Fibroblast of upper back skin (primary cell): ENCODE results near the gene STPG3.

Experiments used
- DNase-seq: peaks from one replicate; pipeline ENCODE4 v3.0.0-alpha.2; 2013

Gene STPG3

DNA sequence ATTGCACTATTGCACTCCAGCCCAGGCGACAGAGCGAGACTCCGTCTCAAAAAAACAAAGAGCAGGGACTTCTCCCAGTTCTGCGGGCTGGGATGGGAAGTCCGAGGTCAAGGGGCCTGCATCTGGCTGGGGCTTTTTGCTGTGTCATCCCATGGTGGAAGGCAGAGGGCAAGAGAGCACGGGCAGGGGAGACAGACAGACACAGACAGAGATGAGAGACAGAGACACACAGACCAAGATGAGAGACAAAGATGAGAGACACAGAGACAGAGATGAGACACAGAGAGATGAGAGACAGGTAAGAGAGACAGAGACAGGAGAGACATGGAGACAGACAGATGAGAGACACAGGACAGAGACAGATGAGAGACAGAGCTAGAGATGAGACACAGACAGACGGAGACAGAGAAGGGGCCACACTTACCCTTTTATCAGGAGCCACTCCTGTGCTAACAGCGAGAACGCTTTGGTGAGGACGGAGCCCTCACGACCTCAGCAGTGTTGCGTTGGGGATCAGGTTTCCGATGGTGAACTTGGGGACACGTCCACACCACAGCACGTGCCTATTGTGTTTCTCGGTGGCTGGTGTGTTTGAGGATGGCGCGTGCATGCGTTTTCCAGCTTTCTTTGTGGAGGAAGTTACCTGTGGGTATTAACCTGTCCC lies 17.6 kb downstream of the STPG3 start:
- DNase-seq, result no peak

- no peak for DNase-seq
Observed at GRCh38 chr9:137269231-137269772, 18.2 kb downstream of the STPG3 start.

DNA sequence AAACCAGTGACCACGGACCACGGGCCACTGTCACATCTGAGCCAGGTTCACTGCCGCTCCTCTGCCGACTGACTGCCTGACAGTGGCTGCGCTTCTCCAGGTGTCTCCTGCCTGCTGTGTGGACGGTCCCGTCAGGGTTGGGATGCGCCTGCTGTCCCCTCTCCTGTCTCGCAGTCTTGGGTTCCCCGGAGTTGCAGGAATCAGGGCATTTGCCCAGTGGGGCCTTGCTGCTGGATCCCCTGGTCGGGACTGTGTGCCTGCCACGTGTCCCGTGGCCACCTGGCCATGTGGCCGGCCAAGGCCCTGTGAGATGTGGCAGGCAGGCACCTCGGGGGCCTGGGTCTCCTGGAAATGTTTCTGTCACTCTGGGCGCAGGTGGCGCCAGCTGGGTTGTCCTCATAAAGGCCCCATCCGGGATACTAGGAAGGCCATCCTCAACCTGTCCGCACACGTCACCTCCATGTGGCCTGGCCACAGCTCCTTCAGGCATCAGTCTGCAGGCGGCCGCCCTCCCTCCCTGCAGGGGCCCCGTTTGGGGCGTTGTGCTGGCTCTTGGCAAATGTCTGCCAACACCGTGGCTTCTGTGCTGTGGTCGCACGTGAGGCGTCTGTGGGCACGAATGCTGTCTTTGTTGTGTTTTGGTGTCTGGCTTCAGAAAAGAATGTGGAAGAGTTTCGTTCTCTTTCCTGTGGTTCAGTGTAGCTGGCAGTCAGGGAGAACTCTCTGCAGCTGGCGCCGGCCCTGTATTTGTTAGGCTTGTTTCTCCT lies 20.0 kb downstream of the STPG3 start:
- no peak for DNase-seq

DNA sequence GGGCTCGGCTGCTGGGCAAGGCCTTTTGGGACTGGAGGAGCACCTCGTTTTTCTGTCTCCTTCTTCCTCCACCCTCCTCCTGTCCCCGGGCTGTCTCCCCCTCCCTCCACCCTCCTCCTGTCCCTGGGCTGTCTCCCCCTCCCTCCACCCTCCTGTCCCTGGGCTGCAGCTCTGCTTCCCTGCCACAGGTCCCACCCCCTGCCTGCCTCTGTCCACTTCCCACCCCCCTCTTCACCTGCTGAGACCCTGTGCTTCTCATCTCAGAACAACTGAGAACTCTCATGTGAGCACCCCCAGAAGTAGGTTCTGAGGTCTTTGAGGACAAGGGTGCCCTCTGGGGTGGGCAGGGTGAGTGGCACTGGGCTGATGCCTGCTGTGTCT lies 20.6 kb downstream of the STPG3 start:
- DNase-seq, result no peak

GRCh38 chr9:137272241-137273094 lies 21.4 kb downstream of the STPG3 start:
- no peak for DNase-seq

- no peak for DNase-seq
Observed at GRCh38 chr9:137273095-137273490, 22.0 kb downstream of the STPG3 start.

DNA sequence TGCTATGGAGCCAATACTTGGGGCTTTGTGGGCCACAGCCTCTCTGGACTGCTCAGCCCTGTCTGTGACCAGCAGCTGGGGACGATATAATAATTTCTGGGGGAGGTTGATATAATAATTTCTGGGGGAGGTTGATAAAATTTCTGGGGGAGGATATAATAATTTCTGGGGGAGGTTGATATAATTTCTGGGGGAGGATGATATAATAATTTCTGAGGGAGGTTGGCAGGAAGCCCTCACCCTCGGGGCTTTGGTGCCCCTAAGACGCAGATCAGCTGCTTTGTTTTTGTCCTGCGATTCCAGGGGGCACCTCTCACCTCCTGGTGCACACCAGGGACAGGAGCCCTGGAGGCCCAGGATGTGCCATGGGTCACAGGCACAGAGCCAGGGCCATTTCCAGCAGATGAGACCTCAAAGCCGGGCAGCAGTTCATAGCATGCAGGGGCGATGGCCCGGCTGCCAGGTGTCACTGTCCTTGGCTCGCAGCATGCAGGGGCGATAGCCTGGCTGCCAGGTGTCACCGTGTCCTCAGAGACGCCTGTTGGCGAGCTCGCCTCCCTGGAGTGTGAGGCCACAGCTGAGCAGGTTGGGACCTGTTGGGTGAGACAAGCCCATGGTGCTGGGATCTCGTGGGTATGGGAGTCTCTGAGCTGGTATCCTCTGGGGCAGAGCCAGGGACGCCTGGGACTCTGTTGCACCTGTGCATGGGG lies 22.7 kb downstream of the STPG3 start:
- DNase-seq, result no peak

DNA sequence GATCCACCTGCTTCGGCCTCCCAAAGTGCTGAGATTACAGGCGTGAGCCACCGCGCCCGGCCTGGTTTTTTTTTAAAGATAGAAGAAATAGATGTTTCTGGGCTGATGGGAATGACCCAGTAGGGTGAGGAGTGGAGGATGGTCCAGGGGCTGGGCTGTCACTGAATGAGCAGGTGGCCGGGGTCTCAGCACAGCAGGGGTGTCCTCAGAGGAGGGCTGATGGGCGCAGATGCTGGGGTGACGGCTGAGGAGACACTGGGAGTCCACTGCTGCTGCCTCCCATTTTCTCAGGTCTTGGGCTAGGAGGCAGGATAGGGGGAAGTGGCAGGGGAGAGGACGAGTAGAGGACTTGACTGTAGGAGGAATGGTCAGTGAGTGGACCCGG lies 24.1 kb downstream of the STPG3 start:
- no peak for DNase-seq

- DNase-seq, result no peak
Observed at GRCh38 chr9:137275588-137276472, 24.7 kb downstream of the STPG3 start.

- peak; percentile 65 for DNase-seq
Observed at GRCh38 chr9:137276473-137277328, 25.6 kb downstream of the STPG3 start.

DNA sequence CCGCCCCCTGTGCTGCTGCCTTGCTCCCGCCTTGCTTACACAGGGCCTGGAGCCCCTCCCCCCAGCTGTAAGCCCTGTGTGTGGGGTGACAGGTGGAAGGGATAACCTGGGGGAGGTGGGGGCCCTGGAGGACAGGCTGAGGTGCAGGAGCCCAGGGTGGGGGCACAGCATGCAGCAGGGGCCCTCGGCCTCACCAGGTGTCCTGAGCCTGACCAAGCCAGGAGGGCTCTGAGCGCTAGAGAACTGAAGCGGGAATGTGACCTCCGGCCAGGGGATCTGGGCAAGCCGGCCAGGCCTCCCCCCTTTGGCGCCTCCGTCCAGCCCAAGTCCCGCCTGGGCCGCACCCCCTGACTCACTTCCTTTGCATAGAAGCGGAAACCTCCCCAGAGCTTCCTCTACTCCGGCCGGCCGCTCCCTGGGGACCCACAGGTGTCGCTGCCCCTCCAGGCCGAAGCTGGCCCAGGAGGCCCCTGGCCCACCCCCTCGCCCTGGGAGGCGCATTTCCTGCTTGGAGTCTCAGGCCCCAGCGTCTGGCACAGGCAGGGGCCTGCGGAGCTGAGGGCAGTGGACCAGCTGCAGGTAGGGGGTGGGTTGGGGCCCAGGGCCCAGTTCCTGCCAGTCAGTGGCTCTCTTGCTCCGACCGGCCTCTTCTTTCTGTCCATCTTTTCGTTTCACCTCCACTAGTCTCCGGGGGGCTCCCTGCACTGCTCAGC lies 26.4 kb downstream of the STPG3 start, which contains the start of gene TOR4A:
TSS of gene TOR4A (plus strand) at position 398 of the 713 bp plus-strand sequence. CDS start 964 bp downstream, outside the sequence.
- peak; percentile 65 for DNase-seq

DNA sequence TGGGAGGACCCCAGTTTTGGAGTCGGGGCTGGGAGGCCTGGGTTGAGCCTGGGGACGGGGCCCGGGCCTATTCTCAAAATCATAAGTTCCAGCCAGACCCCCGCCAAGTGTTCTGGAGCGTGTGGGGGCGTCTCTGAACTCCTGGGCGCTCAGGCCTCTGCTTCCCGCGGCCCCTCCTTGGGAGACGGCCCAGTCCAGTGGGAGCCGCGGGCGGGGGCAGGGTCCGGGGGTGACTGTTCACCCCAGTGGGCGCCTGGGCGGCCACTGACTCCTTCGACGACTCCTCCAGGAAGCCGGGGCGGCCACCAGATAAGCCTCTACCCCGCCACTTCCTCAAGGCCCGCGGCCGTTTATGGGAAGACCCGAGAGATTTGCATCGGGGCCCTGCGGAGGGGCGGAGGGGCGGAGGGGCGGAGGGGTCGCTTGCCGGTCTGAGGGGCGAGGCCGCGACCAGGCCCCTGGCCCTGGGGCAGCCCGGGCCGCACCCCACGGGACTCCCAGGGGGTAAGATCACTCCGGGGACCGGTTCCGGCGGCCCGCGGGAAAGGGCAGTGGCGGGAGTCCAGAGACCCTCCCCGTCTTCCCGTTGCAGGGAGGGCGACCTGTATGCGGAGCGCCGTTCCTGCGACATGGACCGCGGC lies 27.1 kb downstream of the STPG3 start:
- no peak for DNase-seq

GRCh38 chr9:137278721-137279711 lies 27.9 kb downstream of the STPG3 start:
- DNase-seq, result no peak

DNA sequence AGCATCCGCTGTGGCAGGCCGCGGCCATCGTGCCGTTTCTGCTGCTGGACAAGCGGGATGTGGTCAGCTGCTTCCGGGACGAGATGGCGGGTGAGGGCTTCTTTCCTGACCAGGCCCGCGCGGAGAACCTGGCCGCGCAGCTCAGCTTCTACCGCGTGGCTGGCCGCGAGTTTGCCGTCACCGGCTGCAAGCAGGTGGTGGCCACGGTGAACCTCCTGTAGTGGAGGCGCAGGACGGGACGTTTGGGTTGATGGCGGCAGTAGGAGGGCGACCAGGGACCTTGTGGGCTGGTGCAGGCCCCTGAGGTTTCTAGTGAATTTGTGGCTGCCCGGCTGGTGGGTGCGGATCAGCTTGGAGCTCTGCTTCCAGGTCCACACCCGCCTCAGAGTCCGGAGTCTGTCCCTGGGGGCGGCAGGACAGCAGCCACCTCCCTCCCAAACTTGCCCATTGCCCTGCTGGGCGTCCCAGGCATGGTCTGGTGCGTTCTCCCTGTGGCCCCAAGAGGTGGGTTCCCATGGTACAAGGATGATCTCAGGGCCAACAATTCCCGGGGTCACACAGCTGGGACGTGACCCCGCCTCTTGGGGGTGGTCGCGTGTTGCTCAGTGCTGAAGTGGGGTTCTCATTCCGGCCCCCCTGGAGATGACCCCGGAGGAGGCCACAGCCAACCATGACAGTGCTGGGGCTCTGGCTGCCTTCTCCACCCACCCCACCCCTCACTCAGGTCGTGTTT lies 28.8 kb downstream of the STPG3 start:
- no peak for DNase-seq

- no peak for DNase-seq
Observed at GRCh38 chr9:137280474-137281344, 29.6 kb downstream of the STPG3 start.
